GM12872 (cell line): ENCODE results near the gene INTS12.

Experiments used
- TF ChIP-seq, protein P1 (sequence below): IDR thresholded peaks from 3 replicates; pipeline ENCODE4 v1.5.1; 2011; ENCODE audit warnings: low read depth, mild to moderate bottlenecking, low read length, moderate library complexity; ENCODE audit not compliant: insufficient read depth

The INTS12 gene

DNA sequence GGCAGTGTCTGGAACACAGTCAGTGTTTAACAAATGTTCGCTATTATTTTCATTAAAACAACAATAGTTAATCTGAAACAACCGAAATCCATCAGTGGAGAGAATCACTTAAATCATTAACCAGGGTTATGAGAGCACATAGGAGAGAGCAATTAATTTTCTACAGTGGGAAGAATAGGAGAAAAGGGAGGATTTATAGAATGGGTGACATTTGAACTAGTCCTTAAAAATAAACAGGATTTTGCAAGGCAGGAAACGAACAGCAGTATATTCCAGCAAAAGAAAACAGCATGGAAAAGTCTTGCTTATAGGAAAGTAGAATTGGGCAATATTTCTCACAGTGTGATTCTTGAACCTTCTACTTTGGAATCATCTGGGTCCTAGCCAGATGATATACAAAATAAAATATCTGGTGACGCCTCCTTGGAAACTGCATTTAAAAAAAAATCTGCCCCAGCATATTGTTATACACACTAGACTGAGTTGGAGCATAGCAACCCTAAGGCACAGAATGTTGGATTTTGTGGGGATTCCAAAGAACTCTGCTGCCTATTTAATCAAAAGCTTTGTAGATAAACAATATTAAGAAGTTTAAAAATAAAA is 56.1 kb downstream of the INTS12 start:
- TF ChIP-seq, protein P1, sequence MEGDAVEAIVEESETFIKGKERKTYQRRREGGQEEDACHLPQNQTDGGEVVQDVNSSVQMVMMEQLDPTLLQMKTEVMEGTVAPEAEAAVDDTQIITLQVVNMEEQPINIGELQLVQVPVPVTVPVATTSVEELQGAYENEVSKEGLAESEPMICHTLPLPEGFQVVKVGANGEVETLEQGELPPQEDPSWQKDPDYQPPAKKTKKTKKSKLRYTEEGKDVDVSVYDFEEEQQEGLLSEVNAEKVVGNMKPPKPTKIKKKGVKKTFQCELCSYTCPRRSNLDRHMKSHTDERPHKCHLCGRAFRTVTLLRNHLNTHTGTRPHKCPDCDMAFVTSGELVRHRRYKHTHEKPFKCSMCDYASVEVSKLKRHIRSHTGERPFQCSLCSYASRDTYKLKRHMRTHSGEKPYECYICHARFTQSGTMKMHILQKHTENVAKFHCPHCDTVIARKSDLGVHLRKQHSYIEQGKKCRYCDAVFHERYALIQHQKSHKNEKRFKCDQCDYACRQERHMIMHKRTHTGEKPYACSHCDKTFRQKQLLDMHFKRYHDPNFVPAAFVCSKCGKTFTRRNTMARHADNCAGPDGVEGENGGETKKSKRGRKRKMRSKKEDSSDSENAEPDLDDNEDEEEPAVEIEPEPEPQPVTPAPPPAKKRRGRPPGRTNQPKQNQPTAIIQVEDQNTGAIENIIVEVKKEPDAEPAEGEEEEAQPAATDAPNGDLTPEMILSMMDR = no peak

DNA sequence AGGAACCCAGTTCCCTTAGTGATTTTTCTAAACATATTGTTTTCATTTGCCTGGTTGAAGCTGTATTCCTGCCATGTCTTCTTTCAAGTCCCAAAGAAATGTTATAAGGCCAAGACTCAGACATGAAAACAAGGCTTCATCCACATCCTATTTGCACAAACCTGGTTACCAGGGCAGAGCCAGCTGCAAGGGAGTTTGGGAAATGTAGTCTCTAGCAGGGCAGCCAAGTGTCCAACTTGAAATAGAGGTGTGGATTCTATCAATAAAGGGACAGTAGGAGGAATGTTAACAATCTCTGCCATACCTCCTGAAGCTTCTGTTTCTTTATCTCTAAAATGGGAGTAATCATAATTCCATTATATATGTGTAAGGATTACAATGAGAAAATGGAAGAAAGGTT is 56.6 kb downstream of the INTS12 start:
- TF ChIP-seq, protein P1 = no peak

- TF ChIP-seq, protein P1 = no peak
Measured at GRCh38 chr4:105650190-105650589, 58.3 kb downstream of the INTS12 start.

- TF ChIP-seq, protein P1 = no peak
Measured at GRCh38 chr4:105645440-105645839, 63.0 kb downstream of the INTS12 start.

DNA sequence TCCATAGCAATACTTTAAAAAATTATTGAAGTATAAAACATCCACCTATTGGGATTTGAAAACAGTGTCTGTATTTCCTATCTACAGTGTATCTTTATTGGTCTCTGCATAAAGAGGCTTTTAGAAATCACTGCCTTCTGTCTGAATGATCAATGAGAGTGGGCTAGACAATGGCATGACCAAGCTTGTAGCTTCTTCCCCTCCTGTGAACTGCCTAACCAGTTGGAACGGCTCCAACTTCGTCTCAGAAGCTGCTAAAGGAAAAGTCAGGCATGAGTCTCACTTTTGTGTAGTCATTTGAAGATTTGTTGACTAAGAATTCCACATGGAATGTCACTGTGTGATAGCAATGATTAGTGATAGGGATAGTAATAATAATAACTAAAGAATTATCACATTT is 64.2 kb downstream of the INTS12 start:
- TF ChIP-seq, protein P1 = no peak

DNA sequence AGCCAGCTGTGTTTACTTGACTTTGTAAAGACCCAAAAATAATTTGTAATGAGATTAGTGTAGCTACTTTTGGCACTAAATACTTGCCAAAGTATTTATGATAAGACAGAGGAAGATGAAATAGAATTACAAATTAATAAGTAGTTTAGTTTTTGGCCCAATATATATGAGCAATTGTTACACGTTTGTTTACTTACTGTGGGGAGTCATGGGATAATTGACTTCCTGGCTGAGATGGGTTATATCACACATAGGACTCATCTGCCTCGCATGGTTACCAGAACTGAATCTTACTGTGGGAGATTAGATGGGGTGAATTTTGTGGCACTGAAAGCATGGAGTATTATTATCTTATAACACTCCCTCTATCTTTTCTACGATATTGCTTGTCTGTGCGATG is 66.6 kb downstream of the INTS12 start:
- TF ChIP-seq, protein P1 = no peak

DNA sequence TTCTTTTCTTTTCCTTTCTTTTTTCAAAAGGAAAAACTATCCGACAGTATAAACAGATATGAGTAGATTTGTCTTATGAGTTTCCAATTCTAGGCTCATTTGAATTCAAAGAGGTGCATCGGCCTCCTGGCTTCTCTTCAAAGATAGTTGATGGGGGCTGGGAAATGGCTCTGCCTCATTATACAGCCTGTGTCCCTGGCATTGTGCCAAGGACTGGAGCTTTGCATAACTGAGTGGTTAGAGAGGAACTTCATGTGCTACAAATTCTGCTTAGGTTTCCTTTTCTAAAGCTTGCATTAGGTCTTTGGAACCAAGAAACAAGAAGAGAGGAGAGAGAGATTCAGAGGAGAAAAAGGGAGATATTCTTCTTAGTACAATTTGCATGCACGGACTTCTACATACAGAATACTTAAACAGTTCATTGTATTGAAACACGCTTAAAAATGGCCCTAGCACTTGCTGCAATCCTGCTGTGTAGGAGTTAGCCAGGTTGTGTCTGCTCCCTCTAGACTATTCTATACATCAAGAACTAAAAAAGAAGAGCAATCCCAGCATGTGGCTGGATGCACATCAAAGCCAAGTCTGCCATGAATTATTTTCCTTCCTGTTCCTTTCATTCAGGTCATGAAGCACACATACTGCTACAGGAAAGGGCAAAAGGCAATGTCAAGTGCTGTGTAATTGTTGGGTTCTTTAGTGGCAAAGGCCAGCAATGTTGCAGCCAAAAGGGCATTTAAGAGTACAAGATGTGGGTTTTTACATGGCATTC is 70.9 kb downstream of the INTS12 start:
- TF ChIP-seq, protein P1 = no peak
